Gastroesophageal sphincter (tissue), 4 donors: ENCODE measurements around the gene MEGF6. TPM values are rescaled to one million over a fixed set of nuclear protein-coding genes. Genes with fewer than 3 reads are reported as not detected.

Experiments
- ATAC-seq: fragments of 150-250 bp; one replicate; pipeline ENCODE4 v1.9.1; 2016; ENCODE audit warnings: mild to moderate bottlenecking, moderate library complexity
- H3K27ac ChIP-seq, 4 donors: fragments of 200-600 bp; sonication (generic) in 3 of 4; 1 replicate in 3 of 4; 2 replicates in 1 of 4; pipeline ENCODE4 v1.5.1; 2016 to 2019
- H3K27me3 ChIP-seq: fragments of 200-600 bp; sonication (generic); one replicate; pipeline ENCODE4 v1.5.1; 2019
- H3K36me3 ChIP-seq, 2 donors: fragments of 200-600 bp; sonication (generic); one replicate each; pipeline ENCODE4 v1.5.1; 2019; ENCODE audit warnings: control low read depth in 1 of 2
- H3K4me1 ChIP-seq, 3 donors: fragments of 200-600 bp; sonication (generic); 1 replicate in 2 of 3; 2 replicates in 1 of 3; pipeline ENCODE4 v1.5.1; 2016 to 2019; ENCODE audit warnings: control low read depth in 2 of 3
- H3K4me3 ChIP-seq, 2 donors: fragments of 200-600 bp; sonication (generic); one replicate each; pipeline ENCODE4 v1.5.1; 2019; ENCODE audit warnings: mild to moderate bottlenecking in 1 of 2, moderate library complexity in 1 of 2
- H3K9me3 ChIP-seq, 3 donors: fragments of 200-600 bp; sonication (generic); one replicate each; pipeline ENCODE4 v1.5.1; 2017 to 2019; ENCODE audit warnings: control low read depth in 2 of 3
- EP300 ChIP-seq: sonication (generic); formaldehyde crosslinking; IDR thresholded peaks from one replicate; pipeline ENCODE4 v1.6.1; 2017; ENCODE audit warnings: antibody characterized with exemption, mild to moderate bottlenecking
- POLR2A ChIP-seq, 2 donors: fragments of 450-650 bp; IDR thresholded peaks; one replicate each; pipeline ENCODE4 v1.6.1; 2017; ENCODE audit warnings: antibody characterized with exemption in 2 of 2, mild to moderate bottlenecking in 2 of 2, moderate library complexity in 1 of 2
- POLR2AphosphoS5 ChIP-seq: sonication (generic); formaldehyde crosslinking; IDR thresholded peaks from one replicate; pipeline ENCODE4 v1.6.1; 2017; ENCODE audit warnings: antibody characterized with exemption
- WGBS, 2 donors: methylation state at CpG; one replicate each; pipeline ENCODE4 v1.1.5; 2018; ENCODE audit warnings: low coverage in 1 of 2; 5-methylcytosine and 5-hydroxymethylcytosine counted together
- total RNA-seq, 4 donors: library from RNA; depleted of rRNA; stranded (reverse); fragments of >200 nt; gene quantifications; one replicate each; pipeline ENCODE4 v1.1.0, GENCODE V29; 2016
- TF ChIP-seq, protein P1 (sequence below), 4 experiments: fragments of 200-600 bp in 2 of 4; fragments of 450-650 bp in 2 of 4; sonication (generic) in 1 of 4; IDR thresholded peaks; one replicate each; pipeline ENCODE4 v1.5.1; 2017 to 2019; ENCODE audit warnings: antibody characterized with exemption in 4 of 4, mild to moderate bottlenecking in 2 of 4, moderate library complexity in 2 of 4

The MEGF6 gene
- total RNA-seq, 4 donors from 2014 or later, result 4.7 to 15.5 (median 10.8) TPM

DNA sequence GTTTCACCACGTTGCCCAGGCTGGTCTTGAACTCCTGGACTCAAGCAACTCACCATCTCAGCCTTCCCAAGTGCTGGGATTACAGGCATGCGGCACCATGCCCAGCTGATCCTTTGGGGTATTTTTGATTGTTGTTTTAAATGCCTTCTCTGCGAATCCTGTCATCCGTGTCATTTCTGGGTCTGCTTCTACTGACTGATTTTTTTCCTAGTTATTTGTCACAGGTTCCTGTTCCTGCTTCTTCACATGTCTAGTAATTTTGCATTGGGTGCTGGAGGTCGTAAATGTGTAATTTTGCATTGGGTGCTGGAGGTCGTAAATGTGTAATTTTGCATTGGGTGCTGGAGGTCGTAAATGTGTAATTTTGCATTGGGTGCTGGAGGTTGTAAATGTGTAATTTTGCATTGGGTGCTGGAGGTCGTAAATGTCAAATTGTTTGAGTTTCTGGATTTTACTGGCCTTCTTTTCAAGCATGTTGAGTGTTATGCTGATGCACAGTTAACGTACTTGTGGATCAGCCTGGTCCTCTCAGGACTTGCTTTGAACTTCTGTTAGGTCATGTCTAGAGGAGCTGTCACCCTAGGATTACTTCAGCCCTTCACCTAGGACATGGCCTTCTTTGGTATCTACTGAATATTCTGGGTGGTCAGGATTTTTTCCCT lies 161.0 kb downstream of the MEGF6 start:
- Histone ChIP-seq H3K4me1 (peaks cover 0 to 26% (median 13%) of the 10 kb centered on the region in 3 donors), H3K27me3 (peaks cover 79% of the 10 kb centered on the region), H3K4me3 (no peak overlapping the region), H3K36me3 (no peaks in the 10 kb centered on the region), H3K27ac (no peak overlapping the region), H3K9me3 (peaks cover 0 to 26% (median 1%) of the 10 kb centered on the region in 3 donors)
- WGBS, 2 donors, result 72 to 87% methylated on average over 8 to 9 of the region's 9 CpGs
- TF ChIP-seq, protein P1, sequence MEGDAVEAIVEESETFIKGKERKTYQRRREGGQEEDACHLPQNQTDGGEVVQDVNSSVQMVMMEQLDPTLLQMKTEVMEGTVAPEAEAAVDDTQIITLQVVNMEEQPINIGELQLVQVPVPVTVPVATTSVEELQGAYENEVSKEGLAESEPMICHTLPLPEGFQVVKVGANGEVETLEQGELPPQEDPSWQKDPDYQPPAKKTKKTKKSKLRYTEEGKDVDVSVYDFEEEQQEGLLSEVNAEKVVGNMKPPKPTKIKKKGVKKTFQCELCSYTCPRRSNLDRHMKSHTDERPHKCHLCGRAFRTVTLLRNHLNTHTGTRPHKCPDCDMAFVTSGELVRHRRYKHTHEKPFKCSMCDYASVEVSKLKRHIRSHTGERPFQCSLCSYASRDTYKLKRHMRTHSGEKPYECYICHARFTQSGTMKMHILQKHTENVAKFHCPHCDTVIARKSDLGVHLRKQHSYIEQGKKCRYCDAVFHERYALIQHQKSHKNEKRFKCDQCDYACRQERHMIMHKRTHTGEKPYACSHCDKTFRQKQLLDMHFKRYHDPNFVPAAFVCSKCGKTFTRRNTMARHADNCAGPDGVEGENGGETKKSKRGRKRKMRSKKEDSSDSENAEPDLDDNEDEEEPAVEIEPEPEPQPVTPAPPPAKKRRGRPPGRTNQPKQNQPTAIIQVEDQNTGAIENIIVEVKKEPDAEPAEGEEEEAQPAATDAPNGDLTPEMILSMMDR (IDR thresholded peaks at IDR 0.05), result no peak
- TF ChIP-seq EP300 (no peak), POLR2AphosphoS5 (no peak), POLR2A (IDR thresholded peaks at IDR 0.05) (no peak)
- ATAC-seq, result no peak

DNA sequence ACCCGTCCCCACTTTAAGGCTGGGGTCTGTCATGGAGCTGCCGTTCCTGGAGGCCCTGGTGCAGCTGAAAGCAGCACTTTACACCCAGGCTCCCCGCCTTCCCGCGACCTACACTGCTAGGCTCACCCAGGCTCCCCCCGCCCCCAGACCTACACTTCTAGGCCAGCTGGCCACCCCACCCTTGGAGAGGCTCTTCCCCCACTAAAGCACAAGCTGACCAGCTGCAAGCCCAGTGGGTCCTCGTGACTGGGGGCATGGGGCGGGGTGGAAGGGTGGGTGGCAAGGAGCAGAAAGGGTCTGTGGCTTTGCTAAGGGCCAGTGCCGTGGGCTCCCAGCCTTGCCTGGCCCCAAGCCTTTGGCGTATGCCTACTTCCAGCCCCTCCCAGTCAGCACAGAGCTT lies 166.6 kb downstream of the MEGF6 start:
- Histone ChIP-seq H3K36me3 (no peaks in the 10 kb centered on the region), H3K4me3 (no peak overlapping the region), H3K27ac (no peak overlapping the region), H3K4me1 (no peaks in the 10 kb centered on the region), H3K9me3 (peaks cover 0 to 28% (median 1%) of the 10 kb centered on the region in 3 donors), H3K27me3 (peaks cover 79% of the 10 kb centered on the region)
- 62% methylated on average over 6 of the region's 10 CpGs; no CpG with 5 or more reads in 1 of the 2 donors for WGBS, 2 donors
- ATAC-seq, result no peak
- TF ChIP-seq POLR2A (IDR thresholded peaks at IDR 0.05) (no peak), POLR2AphosphoS5 (no peak), EP300 (no peak)
- TF ChIP-seq, protein P1 (IDR thresholded peaks at IDR 0.05), result no peak

DNA sequence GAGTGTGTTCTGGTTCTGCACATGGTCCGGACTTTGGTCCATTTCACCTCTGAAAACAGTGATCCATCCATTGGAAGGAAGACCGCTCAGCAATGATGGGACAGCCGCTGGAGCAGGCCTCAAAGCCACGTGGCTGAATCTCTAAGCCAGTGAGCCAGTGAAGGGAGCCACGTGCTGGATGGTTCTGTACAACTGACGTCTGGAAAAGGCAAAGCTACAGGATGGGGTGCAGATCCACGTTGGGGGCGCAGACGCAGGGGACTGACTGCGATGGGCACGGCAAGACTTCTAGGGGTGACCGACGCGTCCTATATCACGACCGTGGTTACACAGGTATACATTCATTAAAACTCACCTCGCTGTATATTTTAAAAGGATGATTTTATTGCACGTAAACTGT lies 167.0 kb downstream of the MEGF6 start:
- WGBS, 2 donors, result 86 to 98% methylated on average over 8 to 13 of the region's 18 CpGs
- Histone ChIP-seq H3K36me3 (no peaks in the 10 kb centered on the region), H3K27me3 (peaks cover 79% of the 10 kb centered on the region), H3K4me1 (no peaks in the 10 kb centered on the region), H3K4me3 (no peak overlapping the region), H3K9me3 (peaks cover 0 to 28% (median 1%) of the 10 kb centered on the region in 3 donors), H3K27ac (no peak overlapping the region)
- ATAC-seq, result no peak
- TF ChIP-seq POLR2A (IDR thresholded peaks at IDR 0.05) (no peak), EP300 (no peak), POLR2AphosphoS5 (no peak)
- TF ChIP-seq, protein P1 (IDR thresholded peaks at IDR 0.05), result no peak

GRCh38 chr1:3443807-3444206 lies 167.5 kb downstream of the MEGF6 start:
- ATAC-seq, result no peak
- Histone ChIP-seq H3K4me3 (no peak overlapping the region), H3K9me3 (peaks cover 0 to 28% (median 1%) of the 10 kb centered on the region in 3 donors), H3K27me3 (peaks cover 83% of the 10 kb centered on the region), H3K4me1 (no peaks in the 10 kb centered on the region), H3K27ac (no peak overlapping the region), H3K36me3 (no peaks in the 10 kb centered on the region)
- TF ChIP-seq EP300 (no peak), POLR2A (IDR thresholded peaks at IDR 0.05) (no peak), POLR2AphosphoS5 (no peak)
- TF ChIP-seq, protein P1 (IDR thresholded peaks at IDR 0.05), result no peak
- WGBS, 2 donors, result 67 to 76% methylated on average over 4 to 7 of the region's 7 CpGs

GRCh38 chr1:3442901-3443300 lies 168.4 kb downstream of the MEGF6 start:
- ATAC-seq, result no peak
- 67 to 72% methylated on average over 11 to 12 of the region's 12 CpGs for WGBS, 2 donors
- no peak overlapping the region for H3K4me3 ChIP-seq
- H3K36me3 ChIP-seq, result no peaks in the 10 kb centered on the region
- no peaks in the 10 kb centered on the region for H3K4me1 ChIP-seq
- no peak overlapping the region for H3K27ac ChIP-seq
- peaks cover 0 to 25% (median 1%) of the 10 kb centered on the region in 3 donors for H3K9me3 ChIP-seq
- TF ChIP-seq, protein P1 (IDR thresholded peaks at IDR 0.05), result no peak
- TF ChIP-seq EP300 (no peak), POLR2A (IDR thresholded peaks at IDR 0.05) (no peak), POLR2AphosphoS5 (no peak)
- H3K27me3 ChIP-seq, result peaks cover 87% of the 10 kb centered on the region
